Activated CD4-positive, alpha-beta T cell treated with anti-CD3 and anti-CD28 coated beads for 24 hours (primary cell): ENCODE results near the gene NPBWR2.

Experiments used
- DNase-seq, 2 donors: peaks; one replicate each; pipeline ENCODE4 v3.0.0-alpha.2; 2020; ENCODE audit warnings: low read depth in 2 of 2

Gene NPBWR2

DNA sequence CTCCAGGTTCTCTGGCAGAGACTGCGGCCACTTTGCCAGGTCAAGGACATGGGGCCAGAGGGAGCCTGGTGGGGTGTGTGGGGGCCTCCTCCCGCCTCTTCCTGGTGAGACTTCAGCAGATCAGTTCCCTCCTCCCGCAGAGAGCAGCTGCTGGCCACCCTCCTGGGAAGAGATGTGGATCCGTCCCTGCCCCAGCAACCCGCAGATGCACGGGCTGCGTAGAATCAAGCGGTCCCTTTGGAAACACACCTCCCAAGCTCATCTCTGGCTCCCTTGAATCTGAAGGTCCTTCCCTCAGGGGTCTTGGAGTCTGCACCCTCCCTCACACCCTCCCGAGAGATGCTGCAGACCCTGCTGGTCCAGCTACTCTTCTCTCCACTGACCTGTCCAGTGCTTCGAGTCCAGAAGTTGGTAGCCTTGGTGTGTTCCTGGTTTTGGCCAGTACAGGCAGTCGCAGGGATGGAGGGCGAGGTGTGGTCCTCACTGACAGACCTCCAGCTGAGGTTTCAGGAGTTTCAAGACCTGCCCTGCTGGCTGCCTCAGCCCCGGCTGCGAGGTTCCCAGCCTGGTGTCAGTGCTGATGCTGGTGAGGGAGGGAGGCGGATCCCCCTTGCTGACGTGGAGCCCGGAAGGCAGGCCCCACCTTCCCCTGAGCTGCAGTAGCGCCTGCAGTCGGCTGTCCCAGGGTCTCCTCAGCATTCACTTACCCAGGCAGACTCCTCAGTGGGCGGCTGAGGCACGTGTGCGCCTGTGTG, at the start of gene NPBWR2:
Gene NPBWR2, minus strand, starts transcription at position 585 of the 755 bp plus-strand sequence. CDS start 734 bp downstream, outside the sequence.
- DNase-seq: no peak

DNA sequence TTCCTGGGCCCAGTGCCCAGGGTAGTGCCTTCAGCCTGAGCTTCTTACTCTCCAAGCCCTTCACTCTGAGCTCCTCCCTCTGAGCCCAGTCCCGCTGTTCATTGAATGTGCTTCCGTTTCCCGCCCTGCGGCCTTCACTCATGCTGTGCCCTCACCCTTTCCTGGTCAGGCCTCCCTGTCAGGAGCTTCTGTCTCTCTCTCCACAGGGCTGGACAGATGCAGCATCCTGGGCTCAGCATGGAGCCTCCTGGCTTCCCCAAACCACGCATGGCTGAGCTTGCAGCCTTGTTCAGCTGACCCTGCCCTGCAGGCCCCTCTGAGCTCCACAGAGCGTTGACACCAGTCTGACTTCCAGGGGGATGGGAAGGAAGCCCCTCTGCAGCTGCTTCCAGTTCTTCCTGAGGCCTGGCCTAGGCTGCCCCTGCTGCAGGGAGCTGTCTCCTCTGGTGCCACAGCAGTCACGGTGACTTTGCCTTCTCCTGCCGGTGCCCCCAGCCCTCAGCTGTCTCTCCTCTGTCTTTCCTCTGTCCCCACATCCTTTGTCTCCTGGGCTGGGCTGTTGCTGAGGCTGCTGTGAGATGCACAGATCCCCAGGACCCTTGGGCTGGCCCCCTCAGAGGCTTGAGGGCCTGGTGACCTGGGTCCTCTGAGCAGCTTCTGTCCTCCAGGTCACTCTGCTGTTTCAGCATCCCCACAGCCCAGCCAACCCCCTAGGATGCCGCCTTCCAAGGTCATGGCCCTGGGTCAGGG, 48.9 kb upstream of the NPBWR2 start:
- no peak for DNase-seq

DNA sequence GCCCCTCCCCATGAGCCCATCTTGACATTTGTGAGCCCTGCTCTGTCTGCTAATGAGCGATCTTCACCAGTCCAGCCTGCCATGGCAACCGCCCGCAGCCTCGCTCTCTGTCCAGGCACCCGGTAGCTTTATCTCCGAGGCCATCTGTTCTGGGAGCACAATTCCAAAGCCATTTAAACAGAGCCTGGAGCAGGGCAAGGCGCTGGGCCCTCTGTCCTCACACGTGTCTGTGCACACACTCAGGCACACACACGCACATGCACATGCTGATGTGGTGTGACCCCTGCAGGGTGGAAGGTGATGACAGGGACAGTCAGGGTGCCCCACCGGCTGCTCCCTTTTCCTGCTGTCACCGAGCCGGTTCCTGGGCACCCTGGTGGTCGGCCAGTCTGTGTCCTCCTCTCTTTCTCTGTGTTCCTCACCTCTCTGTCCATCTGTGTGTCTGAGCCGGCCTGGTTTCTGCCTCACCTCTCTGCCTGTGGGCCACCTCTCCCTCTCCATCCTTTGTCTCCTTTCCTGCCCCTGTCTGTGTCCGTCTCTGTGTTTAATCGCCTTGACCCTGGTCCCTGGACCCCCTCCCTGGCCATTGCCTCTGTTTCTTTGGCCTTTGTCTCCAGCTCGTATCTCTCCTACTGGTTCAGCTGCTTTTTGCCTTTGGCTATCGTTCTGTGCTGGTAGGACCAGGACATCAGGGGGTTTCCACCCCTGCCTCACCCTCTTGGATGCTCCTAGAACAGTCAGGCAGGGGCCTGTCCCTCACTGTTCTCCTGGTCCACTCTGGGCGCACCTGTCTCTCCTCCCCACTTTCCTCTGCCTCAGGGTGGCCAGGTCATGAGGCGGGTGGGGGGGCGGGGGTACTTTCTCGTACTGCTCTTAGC, 48.1 kb upstream of the NPBWR2 start:
- no peak for DNase-seq

- no peak for DNase-seq
Measured at GRCh38 chr20:64154590-64155257, 47.4 kb upstream of the NPBWR2 start.

- no peak for DNase-seq
Measured at GRCh38 chr20:64153861-64154589, 46.7 kb upstream of the NPBWR2 start.

DNA sequence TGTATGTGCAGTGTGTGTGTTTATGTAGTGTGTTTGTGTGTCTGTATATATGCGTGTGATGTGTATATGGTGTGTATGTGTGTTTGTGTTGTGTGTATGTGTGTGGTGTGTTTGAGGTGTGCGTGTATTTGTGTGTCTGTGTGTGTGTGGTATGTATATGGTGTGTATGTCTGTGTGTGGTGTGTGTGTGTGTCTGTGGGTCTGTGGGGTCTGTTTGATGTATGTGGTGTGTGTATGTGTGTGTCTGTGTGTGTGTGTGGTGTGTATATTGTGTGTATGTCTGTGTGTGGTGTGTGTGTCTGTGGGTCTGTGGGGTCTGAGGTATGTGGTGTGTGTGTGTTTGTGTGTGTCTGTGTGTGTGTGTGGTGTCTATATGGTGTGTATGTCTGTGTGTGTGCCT, 46.0 kb upstream of the NPBWR2 start:
- DNase-seq: no peak

- no peak for DNase-seq
Measured at GRCh38 chr20:64152906-64153305, 45.5 kb upstream of the NPBWR2 start.

DNA sequence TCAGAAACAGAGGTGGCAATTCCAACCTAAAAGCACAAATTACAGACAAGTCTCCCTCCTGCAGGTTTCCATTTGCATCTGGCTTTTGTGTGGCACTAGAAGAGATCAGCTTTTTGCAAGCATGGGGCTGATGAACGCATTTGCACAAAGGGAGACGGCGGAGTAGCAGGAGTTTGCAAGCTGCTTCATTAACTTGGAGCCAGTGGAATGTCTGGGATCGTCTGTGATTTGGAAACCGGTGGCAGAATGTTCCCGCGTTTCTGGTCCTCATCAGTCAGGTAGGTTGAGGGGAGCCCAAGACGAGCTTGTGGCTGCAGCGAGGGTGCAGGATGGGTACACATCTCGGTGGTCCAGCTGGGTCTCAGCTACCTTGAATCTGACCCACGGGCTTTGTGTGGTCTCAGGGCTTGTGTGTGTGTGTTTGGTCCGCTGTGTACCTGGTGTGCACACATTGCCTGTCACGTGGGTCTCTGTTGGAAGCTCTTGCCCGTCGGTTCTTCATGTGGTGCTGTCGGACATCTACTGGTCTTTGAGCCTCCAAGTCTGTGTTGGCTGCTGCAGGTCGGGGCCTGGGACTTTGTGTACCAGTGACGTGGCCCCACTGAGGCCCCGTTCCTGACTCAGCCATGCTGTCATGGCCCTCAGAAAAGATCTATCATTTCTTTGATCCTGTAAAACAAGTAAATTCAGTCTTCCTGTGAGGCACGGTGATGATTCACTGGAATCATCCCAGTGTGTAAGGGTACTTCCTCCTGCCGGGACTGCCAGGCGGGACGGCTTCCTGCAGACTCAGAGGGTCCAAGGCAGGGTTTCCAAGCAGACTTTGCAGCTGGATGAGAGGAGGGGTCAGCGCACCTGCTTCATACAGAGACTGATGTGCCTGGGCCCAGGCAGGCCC, 44.5 kb upstream of the NPBWR2 start:
- DNase-seq: no peak

- DNase-seq: no peak
Measured at GRCh38 chr20:64150756-64151632, 43.6 kb upstream of the NPBWR2 start.

GRCh38 chr20:64149809-64150560, 42.6 kb upstream of the NPBWR2 start:
- DNase-seq: no peak

DNA sequence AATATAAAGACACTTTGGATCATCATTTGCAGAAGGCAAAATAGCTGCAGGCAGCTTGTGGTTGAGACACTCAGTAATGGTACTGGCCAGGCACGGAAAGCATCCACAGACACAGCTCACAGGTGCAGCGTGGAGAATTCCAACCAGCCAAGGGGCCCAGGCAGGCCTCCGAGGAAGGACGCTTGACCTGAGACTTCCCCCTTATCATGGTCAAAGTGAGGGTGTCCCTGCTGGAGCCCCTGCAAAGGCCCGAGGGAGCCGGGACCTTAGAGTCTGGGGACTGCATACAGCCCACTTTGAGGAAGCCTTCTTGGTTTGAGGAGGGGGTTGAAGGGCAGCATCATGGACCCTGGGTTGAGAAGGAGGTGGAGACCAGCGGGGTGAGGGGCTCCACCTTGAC, 41.8 kb upstream of the NPBWR2 start:
- no peak for DNase-seq

- DNase-seq: no peak
Measured at GRCh38 chr20:64148581-64148980, 41.2 kb upstream of the NPBWR2 start.

DNA sequence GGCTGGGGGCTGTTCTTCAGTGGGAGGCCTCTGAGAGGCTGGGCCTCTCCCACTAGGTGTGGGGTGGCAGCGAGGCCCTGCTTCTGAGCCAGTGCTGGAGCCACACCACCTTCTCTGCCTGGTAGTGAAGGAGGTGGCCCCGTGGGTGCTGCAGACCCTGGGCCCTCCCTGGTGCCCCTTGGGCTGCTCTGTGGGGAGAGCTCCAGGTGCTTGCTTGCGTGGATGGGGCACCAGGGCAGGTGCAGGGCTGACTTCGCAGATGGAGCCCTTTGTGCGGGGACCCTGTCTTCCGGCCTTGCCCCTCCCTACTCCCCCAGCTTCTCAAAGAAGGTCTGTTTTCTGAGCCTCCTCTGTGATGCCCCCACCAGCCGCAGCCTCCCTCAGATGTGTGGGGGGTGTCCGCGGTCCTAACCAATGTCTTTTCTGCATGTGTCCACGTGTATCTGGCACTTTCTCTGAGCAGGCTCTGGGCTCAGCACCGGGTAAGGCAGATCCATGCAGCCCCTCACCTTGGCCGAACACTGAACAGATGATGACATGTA, 39.6 kb upstream of the NPBWR2 start:
- no peak for DNase-seq

DNA sequence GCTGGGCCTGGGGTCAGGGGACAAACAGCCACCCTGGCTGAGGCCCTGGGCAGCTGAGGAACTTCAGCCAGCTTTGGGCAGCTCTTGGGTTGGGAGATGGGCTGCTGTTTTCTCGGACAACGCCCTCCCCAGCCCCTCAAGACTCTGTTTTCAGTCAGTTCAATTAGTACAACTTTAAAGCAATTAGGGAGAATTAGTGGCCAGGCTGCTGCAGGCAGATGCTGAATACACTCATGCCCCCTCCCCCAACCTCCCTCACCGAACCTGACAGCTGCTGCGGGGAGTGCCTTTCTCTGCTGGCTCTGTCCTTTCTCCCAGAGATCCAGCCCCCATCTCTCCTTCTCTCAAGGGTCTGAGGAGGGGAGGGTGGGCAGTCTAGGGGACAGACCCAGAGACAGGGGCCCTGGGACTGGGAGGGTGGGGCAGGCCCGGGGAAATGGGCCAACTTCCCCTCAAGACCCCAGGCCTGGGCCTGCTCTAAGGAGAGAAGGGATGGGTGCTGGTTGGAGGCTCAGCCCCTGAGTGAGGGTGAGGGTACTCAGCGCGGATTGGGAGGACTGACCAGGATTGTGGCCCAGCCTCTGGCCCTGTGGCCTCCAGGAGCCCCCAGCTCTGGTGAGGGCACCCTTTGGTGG, 39.1 kb upstream of the NPBWR2 start:
- DNase-seq: no peak

DNA sequence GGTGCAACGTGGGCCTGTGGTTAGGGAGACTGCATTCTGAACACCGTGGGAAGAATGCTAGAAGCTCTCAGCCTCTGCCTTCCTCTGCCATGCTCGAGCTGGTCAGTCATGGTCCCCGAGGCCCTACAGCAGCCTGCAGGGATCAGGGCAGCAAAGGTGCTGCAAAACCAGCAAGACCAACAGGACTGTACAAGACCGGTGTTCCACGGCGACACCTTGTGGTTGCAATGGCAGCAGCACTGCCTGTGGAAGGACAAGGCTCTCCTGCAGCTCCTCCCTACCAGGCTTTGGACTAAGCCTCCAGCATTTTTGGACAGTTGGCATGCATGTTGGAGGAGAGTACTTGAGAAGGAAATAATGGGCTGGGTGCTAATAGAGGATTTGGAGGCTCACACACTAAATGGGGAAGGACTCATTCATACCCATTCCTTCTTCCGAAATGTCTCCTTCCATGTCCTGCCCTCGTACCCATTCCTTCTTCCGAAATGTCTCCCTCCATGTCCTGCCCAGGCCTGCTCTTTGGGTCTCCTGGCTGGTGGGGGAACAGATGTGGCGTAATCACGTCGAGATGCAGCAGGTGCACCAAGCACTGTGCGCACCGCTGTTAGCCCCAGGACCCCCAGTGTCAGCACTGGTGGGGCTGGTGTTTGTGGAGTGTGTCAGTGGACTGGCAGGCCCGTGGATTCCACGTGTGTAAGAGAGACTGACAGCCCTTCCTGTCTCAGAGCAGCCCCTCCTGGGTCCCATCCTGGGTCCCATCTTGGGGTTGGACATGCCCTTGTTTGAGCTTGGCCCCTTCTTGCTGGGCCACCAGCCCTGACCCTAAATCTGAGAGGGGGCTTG, 38.3 kb upstream of the NPBWR2 start:
- peak in 1 of 2 donors; percentile 22 for DNase-seq

- no peak for DNase-seq
Measured at GRCh38 chr20:64144144-64144912, 37.0 kb upstream of the NPBWR2 start.
